Endodermal cell (in vitro differentiated cells): ENCODE results near the gene CCDC33. TPM values are rescaled to one million over a fixed set of nuclear protein-coding genes. Genes with fewer than 3 reads are reported as not detected.
A peak's percentile ranks its signal among the peaks of the same experiment; 100 is the strongest.

ENCODE experiments used
- DNase-seq: peaks from one replicate; pipeline ENCODE4 v3.0.0-alpha.2; 2017
- H3K27ac ChIP-seq: 2 replicates; pipeline ENCODE4 v1.5.1; 2013; ENCODE audit warnings: mild to moderate bottlenecking, low read depth, low read length, moderate library complexity
- H3K27me3 ChIP-seq: 2 replicates; pipeline ENCODE4 v1.6.1; 2013; ENCODE audit warnings: mild to moderate bottlenecking, low read length, moderate library complexity; ENCODE audit not compliant: insufficient read depth, control insufficient read depth, poor library complexity, severe bottlenecking
- H3K36me3 ChIP-seq: 2 replicates; pipeline ENCODE4 v1.7.0; 2013; ENCODE audit warnings: mild to moderate bottlenecking, low read length, moderate library complexity; ENCODE audit not compliant: control insufficient read depth, insufficient read depth
- H3K4me1 ChIP-seq: one replicate; pipeline ENCODE4 v1.7.0; 2013; ENCODE audit warnings: low read length; ENCODE audit not compliant: control insufficient read depth, insufficient read depth
- H3K4me3 ChIP-seq: 2 replicates; pipeline ENCODE4 v1.5.1; 2013; ENCODE audit warnings: mild to moderate bottlenecking, low read length, moderate library complexity
- H3K9ac ChIP-seq: 2 replicates; pipeline ENCODE4 v1.6.1; 2013; ENCODE audit warnings: mild to moderate bottlenecking, low read length, moderate library complexity; ENCODE audit not compliant: poor library complexity, severe bottlenecking; ENCODE audit errors: extremely low read depth
- H3K9me3 ChIP-seq: 2 replicates; pipeline ENCODE4 v1.6.1; 2013; ENCODE audit warnings: mild to moderate bottlenecking, low read length, moderate library complexity; ENCODE audit not compliant: control insufficient read depth
- H3K27ac Mint-ChIP-seq: 2 replicates; pipeline ENCODE4 v1.8.0; 2020; ENCODE audit warnings: mixed read lengths
- H3K27me3 Mint-ChIP-seq: 2 replicates; pipeline ENCODE4 v1.8.0; 2021; ENCODE audit warnings: mild to moderate bottlenecking, mixed read lengths; ENCODE audit not compliant: insufficient read depth
- H3K36me3 Mint-ChIP-seq: 2 replicates; pipeline ENCODE4 v1.8.0; 2020; ENCODE audit warnings: low read depth, mixed read lengths
- H3K4me1 Mint-ChIP-seq: 2 replicates; pipeline ENCODE4 v1.8.0; 2020; ENCODE audit warnings: mixed read lengths
- H3K4me3 Mint-ChIP-seq: 2 replicates; pipeline ENCODE4 v1.8.0; 2020; ENCODE audit warnings: mild to moderate bottlenecking, moderate library complexity, mixed read lengths
- H3K9me3 Mint-ChIP-seq: 2 replicates; pipeline ENCODE4 v1.8.0; 2020; ENCODE audit warnings: mild to moderate bottlenecking, mixed read lengths
- WGBS, 2 experiments: methylation state at CpG; one replicate each; pipeline versions ENCODE4 v1.1.5 to v1.1.7; 2013; ENCODE audit warnings: missing lambda C conversion rate in 2 of 2, mixed read lengths in 1 of 2; ENCODE audit not compliant: insufficient coverage in 1 of 2, insufficient read length in 1 of 2; 5-methylcytosine and 5-hydroxymethylcytosine counted together
- total RNA-seq, 2 donors: library from RNA; stranded (reverse); fragmentation: NEBNext Ultra II Directional in 1 of 2; extraction: Animal tissue kit (Norgen Biotek cat#: 25700) in 1 of 2; gene quantifications; 2 replicates in 1 of 2; 3 replicates in 1 of 2; pipeline ENCODE4 v1.2.1, GENCODE V29; 2021
- TF ChIP-seq, protein P1 (sequence below): fragments of 200-600 bp; sonication (generic); conservative IDR thresholded peaks from 2 replicates; pipeline ENCODE4 v1.5.0; 2021; ENCODE audit warnings: antibody characterized with exemption, mild to moderate bottlenecking

The CCDC33 gene
- total RNA-seq, 2 donors from 2014 or later: 2.8 to 3.5 TPM

DNA sequence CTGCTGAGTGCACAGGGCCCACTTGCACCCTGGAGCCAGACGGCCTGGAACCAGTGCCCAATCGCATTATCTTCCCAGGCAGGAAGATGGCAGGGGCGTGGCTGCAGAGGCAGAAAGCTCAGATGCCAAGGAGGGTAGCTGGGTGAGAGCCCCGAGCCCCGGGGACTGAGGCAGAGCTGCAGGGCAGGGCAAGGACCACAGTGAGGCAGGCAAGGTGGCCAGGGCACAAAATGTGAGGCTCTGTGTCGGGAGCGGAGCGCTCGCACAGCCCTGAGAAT lies 1.6 kb upstream of the CCDC33 start:
- Mint-ChIP-seq H3K27ac (no peak overlapping the region), H3K4me1 (peaks cover 18% of the 10 kb centered on the region), H3K27me3 (peaks cover 13% of the 10 kb centered on the region), H3K9me3 (no peaks in the 10 kb centered on the region), H3K36me3 (no peaks in the 10 kb centered on the region), H3K4me3 (no peak overlapping the region)
- Histone ChIP-seq H3K9me3 (no peaks in the 10 kb centered on the region), H3K4me1 (no peaks in the 10 kb centered on the region), H3K27ac (no peak overlapping the region), H3K9ac (no peak overlapping the region), H3K4me3 (no peak overlapping the region), H3K27me3 (no peaks in the 10 kb centered on the region), H3K36me3 (no peaks in the 10 kb centered on the region)
- no peak for DNase-seq
- TF ChIP-seq, protein P1, sequence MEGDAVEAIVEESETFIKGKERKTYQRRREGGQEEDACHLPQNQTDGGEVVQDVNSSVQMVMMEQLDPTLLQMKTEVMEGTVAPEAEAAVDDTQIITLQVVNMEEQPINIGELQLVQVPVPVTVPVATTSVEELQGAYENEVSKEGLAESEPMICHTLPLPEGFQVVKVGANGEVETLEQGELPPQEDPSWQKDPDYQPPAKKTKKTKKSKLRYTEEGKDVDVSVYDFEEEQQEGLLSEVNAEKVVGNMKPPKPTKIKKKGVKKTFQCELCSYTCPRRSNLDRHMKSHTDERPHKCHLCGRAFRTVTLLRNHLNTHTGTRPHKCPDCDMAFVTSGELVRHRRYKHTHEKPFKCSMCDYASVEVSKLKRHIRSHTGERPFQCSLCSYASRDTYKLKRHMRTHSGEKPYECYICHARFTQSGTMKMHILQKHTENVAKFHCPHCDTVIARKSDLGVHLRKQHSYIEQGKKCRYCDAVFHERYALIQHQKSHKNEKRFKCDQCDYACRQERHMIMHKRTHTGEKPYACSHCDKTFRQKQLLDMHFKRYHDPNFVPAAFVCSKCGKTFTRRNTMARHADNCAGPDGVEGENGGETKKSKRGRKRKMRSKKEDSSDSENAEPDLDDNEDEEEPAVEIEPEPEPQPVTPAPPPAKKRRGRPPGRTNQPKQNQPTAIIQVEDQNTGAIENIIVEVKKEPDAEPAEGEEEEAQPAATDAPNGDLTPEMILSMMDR: no peak
- 82 to 89% methylated on average over 5 to 9 of the region's 9 CpGs for WGBS, 2 experiments

GRCh38 chr15:74239051-74239705 lies 3.1 kb downstream of the CCDC33 start:
- no peak overlapping the region for H3K27ac ChIP-seq
- no peak overlapping the region for H3K27ac Mint-ChIP-seq

DNA sequence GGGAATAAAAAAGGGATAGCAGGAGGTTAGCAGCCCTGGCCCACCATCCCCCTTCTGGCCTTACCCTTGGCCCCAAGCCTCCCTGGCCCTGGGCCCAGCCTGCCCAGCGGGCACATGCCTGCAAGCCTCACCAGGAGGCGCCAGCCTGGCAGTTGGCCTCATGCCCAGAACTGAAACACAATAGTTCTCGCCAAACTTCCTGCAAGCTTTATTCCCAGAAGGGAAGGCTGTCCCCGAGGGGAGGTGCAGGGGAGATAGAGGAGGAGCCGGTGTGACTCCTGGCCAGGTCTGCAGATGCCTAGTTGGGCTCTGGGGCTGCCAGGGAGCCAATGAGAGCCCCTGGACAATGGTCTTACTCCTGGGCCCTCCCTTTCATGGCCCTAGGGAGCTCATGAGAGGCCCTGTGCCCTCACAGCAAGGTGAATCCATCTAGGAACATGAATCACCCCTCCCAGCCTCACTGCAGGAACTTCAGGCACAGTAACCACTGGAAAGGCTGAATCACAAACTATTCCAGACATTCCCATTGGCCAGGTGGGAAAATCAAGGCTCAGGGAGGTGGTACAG lies 4.0 kb downstream of the CCDC33 start:
- no peak overlapping the region for H3K9ac ChIP-seq
- TF ChIP-seq, protein P1: peak; percentile 35
- Mint-ChIP-seq H3K4me3 (no peak overlapping the region), H3K9me3 (no peaks in the 10 kb centered on the region), H3K36me3 (no peaks in the 10 kb centered on the region), H3K4me1 (peaks cover 45% of the 10 kb centered on the region), H3K27ac (no peak overlapping the region), H3K27me3 (no peaks in the 10 kb centered on the region)
- 78 to 79% methylated on average over 3 to 5 of the region's 5 CpGs for WGBS, 2 experiments
- no peaks in the 10 kb centered on the region for H3K36me3 ChIP-seq
- H3K27ac ChIP-seq: no peak overlapping the region
- H3K9me3 ChIP-seq: no peaks in the 10 kb centered on the region
- peak; percentile 85 for DNase-seq
- H3K27me3 ChIP-seq: no peaks in the 10 kb centered on the region
- H3K4me1 ChIP-seq: peaks cover 18% of the 10 kb centered on the region
- no peak overlapping the region for H3K4me3 ChIP-seq

More at GRCh38 chr15:74239051-74239705, 3.1 kb downstream of the CCDC33 start:
- H3K4me3 Mint-ChIP-seq: no peak overlapping the region
- no peaks in the 10 kb centered on the region for H3K36me3 Mint-ChIP-seq
- Histone ChIP-seq H3K4me1 (peaks cover 18% of the 10 kb centered on the region), H3K36me3 (no peaks in the 10 kb centered on the region), H3K4me3 (no peak overlapping the region), H3K9me3 (no peaks in the 10 kb centered on the region), H3K9ac (no peak overlapping the region), H3K27me3 (no peaks in the 10 kb centered on the region)
- no peaks in the 10 kb centered on the region for H3K27me3 Mint-ChIP-seq
- 40 to 61% methylated on average over 1 to 5 of the region's 6 CpGs for WGBS, 2 experiments
- TF ChIP-seq, protein P1: no peak
- no peaks in the 10 kb centered on the region for H3K9me3 Mint-ChIP-seq
- peak; percentile 69 for DNase-seq
- H3K4me1 Mint-ChIP-seq: peaks cover 41% of the 10 kb centered on the region
